Measurements from ENCODE around the gene PRKG1. TPM values are rescaled to one million over a fixed set of nuclear protein-coding genes. Genes with fewer than 3 reads are reported as not detected.

Gene PRKG1
- total and polyA plus RNA-seq, 2 experiments from 2014 or later = 10.7 to 21.8 TPM

GRCh38 chr10:52187521-52188258 is 1113.4 kb downstream of the PRKG1 start:
- in situ Hi-C loops (cut with MboI) = no loop called here
- TF ChIP-seq EZH2 (IDR thresholded peaks at IDR 0.05; ENCODE audit: insufficient read depth, poor library complexity, severe bottlenecking) (no peak), EZH2phosphoT487 (IDR thresholded peaks at IDR 0.05; ENCODE audit: insufficient read depth, low read depth) (no peak)
- Histone ChIP-seq H3F3A (ENCODE audit: insufficient read depth) (no peaks in the 10 kb centered on the region), H3K4me1 (ENCODE audit: insufficient read depth) (peaks cover 6% of the 10 kb centered on the region), H3K4me2 (ENCODE audit: unreplicated experiment) (peak overlapping the region; percentile 2), H3K9ac (no peak overlapping the region), H2AFZ (no peak overlapping the region), H3K4me3 (no peak overlapping the region), H3K27ac (no peak overlapping the region), H4K20me1 (ENCODE audit: insufficient read depth) (no peaks in the 10 kb centered on the region), H3K27me3 (replicated peaks; ENCODE audit: insufficient read depth) (no peaks in the 10 kb centered on the region), H3K9me2 (ENCODE audit: insufficient read depth) (no peaks in the 10 kb centered on the region), H3K36me3 (ENCODE audit: low read depth) (no peaks in the 10 kb centered on the region), H3K79me2 (ENCODE audit: insufficient read depth) (no peaks in the 10 kb centered on the region), H3K9me3 (ENCODE audit: low read depth) (no peaks in the 10 kb centered on the region)
- peak; percentile 36 for DNase-seq
- WGBS, 2 experiments (ENCODE audit: low coverage in 1 of 2, low lambda C conversion rate in 2 of 2, missing lambda C conversion rate in 2 of 2) = 52 to 60% methylated on average over 3 of the region's 3 CpGs

- Histone ChIP-seq H3K79me2 (ENCODE audit: insufficient read depth) (no peaks in the 10 kb centered on the region), H3K4me1 (ENCODE audit: insufficient read depth) (peaks cover 6% of the 10 kb centered on the region), H3K4me3 (no peak overlapping the region), H3K9me3 (ENCODE audit: low read depth) (no peaks in the 10 kb centered on the region), H3K9ac (no peak overlapping the region), H3K36me3 (ENCODE audit: low read depth) (no peaks in the 10 kb centered on the region), H3K27me3 (replicated peaks; ENCODE audit: insufficient read depth) (no peaks in the 10 kb centered on the region), H3K27ac (no peak overlapping the region), H2AFZ (no peak overlapping the region), H3K9me2 (ENCODE audit: insufficient read depth) (no peaks in the 10 kb centered on the region), H3K4me2 (ENCODE audit: unreplicated experiment) (no peak overlapping the region), H4K20me1 (ENCODE audit: insufficient read depth) (no peaks in the 10 kb centered on the region), H3F3A (ENCODE audit: insufficient read depth) (no peaks in the 10 kb centered on the region)
- TF ChIP-seq EZH2phosphoT487 (IDR thresholded peaks at IDR 0.05; ENCODE audit: insufficient read depth, low read depth) = no peak
- TF ChIP-seq EZH2 (IDR thresholded peaks at IDR 0.05; ENCODE audit: insufficient read depth, poor library complexity, severe bottlenecking) = no peak
- no peak for DNase-seq
- in situ Hi-C loops (cut with MboI) = no loop called here
- 86 to 88% methylated on average over 5 of the region's 5 CpGs for WGBS, 2 experiments (ENCODE audit: low coverage in 1 of 2, low lambda C conversion rate in 2 of 2, missing lambda C conversion rate in 2 of 2)
Observed at GRCh38 chr10:52191049-52191448, 1116.8 kb downstream of the PRKG1 start.

- no peak overlapping the region for H2AFZ ChIP-seq
- H3K4me2 ChIP-seq (ENCODE audit: unreplicated experiment) = no peak overlapping the region
- H3K4me3 ChIP-seq = no peak overlapping the region
- no peaks in the 10 kb centered on the region for H3K36me3 ChIP-seq (ENCODE audit: low read depth)
- H3K79me2 ChIP-seq (ENCODE audit: insufficient read depth) = no peaks in the 10 kb centered on the region
- H3K9me3 ChIP-seq (ENCODE audit: low read depth) = no peaks in the 10 kb centered on the region
- no peaks in the 10 kb centered on the region for H3K9me2 ChIP-seq (ENCODE audit: insufficient read depth)
- in situ Hi-C loops (cut with MboI) = no loop called here
- no peak overlapping the region for H3K27ac ChIP-seq
- TF ChIP-seq EZH2phosphoT487 (IDR thresholded peaks at IDR 0.05; ENCODE audit: insufficient read depth, low read depth) (no peak), EZH2 (IDR thresholded peaks at IDR 0.05; ENCODE audit: insufficient read depth, poor library complexity, severe bottlenecking) (no peak)
- H3K27me3 ChIP-seq (replicated peaks; ENCODE audit: insufficient read depth) = no peaks in the 10 kb centered on the region
- no peaks in the 10 kb centered on the region for H3K4me1 ChIP-seq (ENCODE audit: insufficient read depth)
- H3F3A ChIP-seq (ENCODE audit: insufficient read depth) = no peaks in the 10 kb centered on the region
- no peaks in the 10 kb centered on the region for H4K20me1 ChIP-seq (ENCODE audit: insufficient read depth)
- no peak for DNase-seq
- WGBS, 2 experiments (ENCODE audit: low coverage in 1 of 2, low lambda C conversion rate in 2 of 2, missing lambda C conversion rate in 2 of 2) = 95 to 96% methylated on average over 3 of the region's 3 CpGs
- no peak overlapping the region for H3K9ac ChIP-seq
Observed at GRCh38 chr10:52194191-52194590, 1119.9 kb downstream of the PRKG1 start.

- no peak for DNase-seq
- no peak overlapping the region for H3K4me2 ChIP-seq (ENCODE audit: unreplicated experiment)
- H3K9ac ChIP-seq = no peak overlapping the region
- H3K27ac ChIP-seq = no peak overlapping the region
- no peak for TF ChIP-seq EZH2phosphoT487 (IDR thresholded peaks at IDR 0.05; ENCODE audit: insufficient read depth, low read depth)
- H3K27me3 ChIP-seq (replicated peaks; ENCODE audit: insufficient read depth) = no peaks in the 10 kb centered on the region
- H3K9me3 ChIP-seq (ENCODE audit: low read depth) = no peaks in the 10 kb centered on the region
- H2AFZ ChIP-seq = no peak overlapping the region
- in situ Hi-C loops (cut with MboI) = no loop called here
- H3K4me1 ChIP-seq (ENCODE audit: insufficient read depth) = no peaks in the 10 kb centered on the region
- no peaks in the 10 kb centered on the region for H3K9me2 ChIP-seq (ENCODE audit: insufficient read depth)
- H3K4me3 ChIP-seq = no peak overlapping the region
- no peaks in the 10 kb centered on the region for H3K36me3 ChIP-seq (ENCODE audit: low read depth)
- H4K20me1 ChIP-seq (ENCODE audit: insufficient read depth) = no peaks in the 10 kb centered on the region
- H3F3A ChIP-seq (ENCODE audit: insufficient read depth) = no peaks in the 10 kb centered on the region
- H3K79me2 ChIP-seq (ENCODE audit: insufficient read depth) = no peaks in the 10 kb centered on the region
Observed at GRCh38 chr10:52194716-52195115, 1120.4 kb downstream of the PRKG1 start.

- Histone ChIP-seq H3K4me1 (ENCODE audit: insufficient read depth) (no peaks in the 10 kb centered on the region), H3K9ac (no peak overlapping the region), H3K27me3 (replicated peaks; ENCODE audit: insufficient read depth) (no peaks in the 10 kb centered on the region), H4K20me1 (ENCODE audit: insufficient read depth) (no peaks in the 10 kb centered on the region), H3K79me2 (ENCODE audit: insufficient read depth) (no peaks in the 10 kb centered on the region), H3K9me2 (ENCODE audit: insufficient read depth) (no peaks in the 10 kb centered on the region), H3K9me3 (ENCODE audit: low read depth) (no peaks in the 10 kb centered on the region), H2AFZ (no peak overlapping the region), H3K36me3 (ENCODE audit: low read depth) (no peaks in the 10 kb centered on the region), H3K4me3 (no peak overlapping the region), H3F3A (ENCODE audit: insufficient read depth) (no peaks in the 10 kb centered on the region), H3K4me2 (ENCODE audit: unreplicated experiment) (no peak overlapping the region), H3K27ac (no peak overlapping the region)
- WGBS, 2 experiments (ENCODE audit: low coverage in 1 of 2, low lambda C conversion rate in 2 of 2, missing lambda C conversion rate in 2 of 2) = 27 to 34% methylated on average over 3 of the region's 3 CpGs
- DNase-seq = no peak
- TF ChIP-seq EZH2 (IDR thresholded peaks at IDR 0.05; ENCODE audit: insufficient read depth, poor library complexity, severe bottlenecking) (no peak), EZH2phosphoT487 (IDR thresholded peaks at IDR 0.05; ENCODE audit: insufficient read depth, low read depth) (no peak)
- in situ Hi-C loops (cut with MboI) = no loop called here
Observed at GRCh38 chr10:52197098-52197497, 1122.8 kb downstream of the PRKG1 start.

Data from GM23248 (cell line).